Peyer's patch (tissue), 4 donors: ENCODE measurements around the gene SLC25A6.

Source experiments
- POLR2A ChIP-seq, 2 donors: fragments of 450-650 bp; IDR thresholded peaks; one replicate each; pipeline ENCODE4 v1.5.1; 2017; ENCODE audit warnings: antibody characterized with exemption in 2 of 2, mild to moderate bottlenecking in 2 of 2, moderate library complexity in 2 of 2
- TF ChIP-seq, protein P1 (sequence below), 6 experiments: fragments of 450-650 bp in 4 of 6; fragments of 200-600 bp in 2 of 6; sonication (generic) in 1 of 6; IDR thresholded peaks; one replicate each; pipeline ENCODE4 v1.5.1; 2017 to 2019; ENCODE audit warnings: antibody characterized with exemption in 6 of 6, mild to moderate bottlenecking in 3 of 6, moderate library complexity in 1 of 6

DNA sequence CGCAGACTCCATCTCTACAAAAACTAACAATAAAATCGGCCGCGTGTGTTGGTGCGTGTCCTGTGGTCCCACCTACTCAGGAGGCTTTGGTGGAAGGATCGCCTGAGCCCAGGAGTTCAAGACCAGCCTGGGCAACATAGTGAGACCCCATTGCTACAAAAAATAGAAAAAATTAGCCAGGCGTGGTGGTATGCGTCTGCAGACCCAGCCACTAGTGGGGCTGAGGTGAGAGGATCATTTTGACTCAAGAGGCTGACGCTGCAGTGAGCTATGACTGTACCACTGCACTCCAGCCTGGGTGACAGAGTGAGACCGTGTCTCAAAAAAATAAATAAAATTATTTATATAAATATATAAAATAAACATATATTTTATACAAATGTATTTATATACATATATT, 38.5 kb upstream of the SLC25A6 start:
- TF ChIP-seq, protein P1, sequence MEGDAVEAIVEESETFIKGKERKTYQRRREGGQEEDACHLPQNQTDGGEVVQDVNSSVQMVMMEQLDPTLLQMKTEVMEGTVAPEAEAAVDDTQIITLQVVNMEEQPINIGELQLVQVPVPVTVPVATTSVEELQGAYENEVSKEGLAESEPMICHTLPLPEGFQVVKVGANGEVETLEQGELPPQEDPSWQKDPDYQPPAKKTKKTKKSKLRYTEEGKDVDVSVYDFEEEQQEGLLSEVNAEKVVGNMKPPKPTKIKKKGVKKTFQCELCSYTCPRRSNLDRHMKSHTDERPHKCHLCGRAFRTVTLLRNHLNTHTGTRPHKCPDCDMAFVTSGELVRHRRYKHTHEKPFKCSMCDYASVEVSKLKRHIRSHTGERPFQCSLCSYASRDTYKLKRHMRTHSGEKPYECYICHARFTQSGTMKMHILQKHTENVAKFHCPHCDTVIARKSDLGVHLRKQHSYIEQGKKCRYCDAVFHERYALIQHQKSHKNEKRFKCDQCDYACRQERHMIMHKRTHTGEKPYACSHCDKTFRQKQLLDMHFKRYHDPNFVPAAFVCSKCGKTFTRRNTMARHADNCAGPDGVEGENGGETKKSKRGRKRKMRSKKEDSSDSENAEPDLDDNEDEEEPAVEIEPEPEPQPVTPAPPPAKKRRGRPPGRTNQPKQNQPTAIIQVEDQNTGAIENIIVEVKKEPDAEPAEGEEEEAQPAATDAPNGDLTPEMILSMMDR (IDR thresholded peaks at IDR 0.05) = no peak
- no peak for TF ChIP-seq POLR2A (IDR thresholded peaks at IDR 0.05)
